ENCODE results near the gene GSTM3. TPM values are rescaled to one million over a fixed set of nuclear protein-coding genes. Genes with fewer than 3 reads are reported as not detected.
A peak's percentile ranks its signal among the peaks of the same experiment; 100 is the strongest.
"Not testable (repeated sequence)": the region's sequence is repeated elsewhere in the genome, so short reads cannot be mapped to it uniquely, and the experiment has no call there.

The GSTM3 gene
- total RNA-seq, 1 donor from 2014 or later = 18.5 TPM

DNA sequence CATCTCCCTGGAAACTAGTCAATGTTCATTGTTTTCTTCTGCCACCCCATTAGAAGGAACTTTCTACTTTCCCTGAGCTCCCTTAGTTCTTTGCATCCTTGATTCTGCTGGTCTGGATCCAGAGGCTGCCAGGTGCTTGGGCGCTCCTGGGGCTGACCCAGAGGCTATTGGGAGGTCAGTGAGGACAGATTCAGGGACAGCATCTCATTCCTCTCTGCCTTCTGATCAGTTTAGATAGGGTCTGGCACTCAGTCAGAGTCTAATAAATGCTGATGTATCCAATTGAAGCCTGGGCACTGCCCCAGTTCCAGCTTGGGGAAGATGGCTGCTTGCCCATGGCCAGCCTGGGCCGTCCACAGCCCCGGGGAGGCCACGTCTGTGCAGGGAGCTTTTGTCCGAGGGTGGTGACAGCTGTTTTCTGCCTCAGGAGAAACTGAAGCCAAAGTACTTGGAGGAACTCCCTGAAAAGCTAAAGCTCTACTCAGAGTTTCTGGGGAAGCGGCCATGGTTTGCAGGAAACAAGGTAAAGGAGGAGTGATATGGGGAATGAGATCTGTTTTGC lies 50.9 kb downstream of the GSTM3 start:
- no peaks in the 10 kb centered on the region for H3K9me3 ChIP-seq
- no peaks in the 10 kb centered on the region for H3K4me1 ChIP-seq
- DNase-seq = no peak
- TF ChIP-seq, protein P1, sequence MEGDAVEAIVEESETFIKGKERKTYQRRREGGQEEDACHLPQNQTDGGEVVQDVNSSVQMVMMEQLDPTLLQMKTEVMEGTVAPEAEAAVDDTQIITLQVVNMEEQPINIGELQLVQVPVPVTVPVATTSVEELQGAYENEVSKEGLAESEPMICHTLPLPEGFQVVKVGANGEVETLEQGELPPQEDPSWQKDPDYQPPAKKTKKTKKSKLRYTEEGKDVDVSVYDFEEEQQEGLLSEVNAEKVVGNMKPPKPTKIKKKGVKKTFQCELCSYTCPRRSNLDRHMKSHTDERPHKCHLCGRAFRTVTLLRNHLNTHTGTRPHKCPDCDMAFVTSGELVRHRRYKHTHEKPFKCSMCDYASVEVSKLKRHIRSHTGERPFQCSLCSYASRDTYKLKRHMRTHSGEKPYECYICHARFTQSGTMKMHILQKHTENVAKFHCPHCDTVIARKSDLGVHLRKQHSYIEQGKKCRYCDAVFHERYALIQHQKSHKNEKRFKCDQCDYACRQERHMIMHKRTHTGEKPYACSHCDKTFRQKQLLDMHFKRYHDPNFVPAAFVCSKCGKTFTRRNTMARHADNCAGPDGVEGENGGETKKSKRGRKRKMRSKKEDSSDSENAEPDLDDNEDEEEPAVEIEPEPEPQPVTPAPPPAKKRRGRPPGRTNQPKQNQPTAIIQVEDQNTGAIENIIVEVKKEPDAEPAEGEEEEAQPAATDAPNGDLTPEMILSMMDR (IDR thresholded peaks at IDR 0.05) = no peak
- no peak overlapping the region for H3K27ac ChIP-seq
- H3K4me3 ChIP-seq = no peak overlapping the region
- intact Hi-C loops (cut with DNase I) = no loop called here
- H3K36me3 ChIP-seq = no peaks in the 10 kb centered on the region
- ATAC-seq = no peak
- H3K27me3 ChIP-seq (ENCODE audit: low read depth) = no peaks in the 10 kb centered on the region

DNA sequence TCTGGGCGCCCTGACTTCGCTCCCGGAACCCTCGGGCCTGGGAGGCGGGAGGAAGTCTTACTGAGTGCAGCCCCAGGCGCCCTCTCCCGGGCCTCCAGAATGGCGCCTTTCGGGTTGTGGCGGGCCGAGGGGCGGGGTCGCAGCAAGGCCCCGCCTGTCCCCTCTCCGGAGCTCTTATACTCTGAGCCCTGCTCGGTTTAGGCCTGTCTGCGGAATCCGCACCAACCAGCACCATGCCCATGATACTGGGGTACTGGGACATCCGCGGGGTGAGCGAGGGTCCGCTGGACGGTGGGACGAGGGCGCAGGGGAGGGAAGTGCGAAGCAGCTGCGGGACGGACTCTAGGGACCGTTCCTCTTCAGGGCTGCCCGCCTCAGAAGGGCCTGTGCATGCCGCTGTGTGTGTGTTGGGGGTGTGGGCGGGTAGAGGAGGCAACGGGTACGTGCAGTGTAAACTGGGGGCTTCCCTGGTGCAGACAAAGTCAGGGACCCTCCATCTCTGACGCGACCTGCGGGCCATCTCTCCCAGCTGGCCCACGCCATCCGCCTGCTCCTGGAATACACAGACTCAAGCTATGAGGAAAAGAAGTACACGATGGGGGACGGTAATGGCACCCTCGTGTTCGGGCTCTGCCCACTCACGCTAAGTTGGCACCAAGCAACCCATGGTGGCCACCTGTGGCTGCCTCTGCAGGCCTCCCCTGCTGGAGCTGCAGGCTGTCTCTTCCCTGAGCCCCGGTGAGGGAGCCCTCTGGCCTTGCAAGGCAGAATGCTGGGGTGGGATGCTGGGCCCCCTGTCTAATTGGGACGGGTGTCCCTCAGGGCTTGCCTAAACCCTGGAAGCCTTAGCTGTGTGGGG lies 53.0 kb downstream of the GSTM3 start, which contains the start of gene GSTM1:
Gene GSTM1 (plus strand): TSS at position 177 of the 859 bp plus-strand sequence. CDS start 57 bp downstream, at position 234.
- Histone ChIP-seq H3K27me3 (ENCODE audit: low read depth) (no peaks in the 10 kb centered on the region), H3K9me3 (no peaks in the 10 kb centered on the region), H3K4me3 (no peak within 1 kb of the TSS), H3K36me3 (no peaks in the 10 kb centered on the region), H3K4me1 (no peaks in the 10 kb centered on the region), H3K27ac (no peak within 1 kb of the TSS)
- TF ChIP-seq, protein P1 (IDR thresholded peaks at IDR 0.05) = no peak
- intact Hi-C loops (cut with DNase I) = no loop called here
- ATAC-seq (peak in 1 of 2 donors; percentile 99), DNase-seq (no peak)

DNA sequence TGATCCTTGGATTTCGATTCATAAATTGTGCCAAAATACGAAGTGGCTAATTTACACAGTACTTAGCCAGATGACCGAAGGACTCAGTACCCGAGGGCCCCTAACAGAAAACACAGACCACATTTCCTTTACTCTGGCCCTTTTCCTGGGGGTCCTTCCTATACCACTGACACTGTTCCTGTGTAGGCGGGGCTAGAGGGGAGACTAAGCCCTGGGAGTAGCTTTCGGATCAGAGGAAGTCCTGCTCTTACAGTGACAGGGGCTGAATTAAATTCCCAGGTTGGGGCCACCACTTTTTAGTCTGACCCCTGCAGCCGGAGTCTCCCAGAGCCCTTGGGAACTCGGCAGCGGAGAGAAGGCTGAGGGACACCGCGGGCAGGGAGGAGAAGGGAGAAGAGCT lies 53.7 kb downstream of the GSTM3 start:
- DNase-seq; H3K27me3 ChIP-seq (ENCODE audit: low read depth); H3K9me3 ChIP-seq; H3K4me1 ChIP-seq; intact Hi-C loops (cut with DNase I); H3K36me3 ChIP-seq; H3K4me3 ChIP-seq; H3K27ac ChIP-seq: not testable (repeated sequence)
- peak in 1 of 2 donors; percentile 43 for ATAC-seq

DNA sequence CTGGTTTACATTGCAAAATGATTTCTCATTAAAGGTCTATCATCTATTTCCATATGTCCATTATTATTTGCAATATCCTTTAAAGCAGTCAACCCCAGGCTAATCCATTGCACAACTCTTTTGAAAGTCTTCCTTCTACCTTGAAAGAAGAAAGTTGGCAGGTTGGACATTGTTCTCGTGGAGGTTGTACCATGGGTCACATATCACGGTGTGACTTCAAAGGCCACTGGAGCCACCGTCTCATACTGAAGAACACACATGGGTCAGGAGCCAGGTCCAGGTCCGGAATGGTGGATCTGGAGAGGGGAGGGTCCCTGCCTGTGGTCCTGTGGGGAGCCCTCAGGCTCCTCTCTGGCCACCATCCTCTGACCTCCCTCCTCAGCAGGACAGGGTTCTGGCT lies 54.9 kb downstream of the GSTM3 start:
- H3K4me3 ChIP-seq; H3K27me3 ChIP-seq (ENCODE audit: low read depth); H3K4me1 ChIP-seq; H3K9me3 ChIP-seq; DNase-seq; H3K27ac ChIP-seq; intact Hi-C loops (cut with DNase I); ATAC-seq; H3K36me3 ChIP-seq: not testable (repeated sequence)

GRCh38 chr1:109685399-109685798 lies 55.4 kb downstream of the GSTM3 start:
- H3K4me1 ChIP-seq; H3K9me3 ChIP-seq; H3K36me3 ChIP-seq; DNase-seq; H3K4me3 ChIP-seq; H3K27ac ChIP-seq; H3K27me3 ChIP-seq (ENCODE audit: low read depth); intact Hi-C loops (cut with DNase I): not testable (repeated sequence)
- peak in 1 of 2 donors; percentile 22 for ATAC-seq

- H3K27ac ChIP-seq; ATAC-seq; H3K9me3 ChIP-seq; H3K4me1 ChIP-seq; H3K27me3 ChIP-seq (ENCODE audit: low read depth); H3K36me3 ChIP-seq; DNase-seq; intact Hi-C loops (cut with DNase I); H3K4me3 ChIP-seq: not testable (repeated sequence)
Observed at GRCh38 chr1:109684777-109685176, 56.1 kb downstream of the GSTM3 start.

Other genes starting within 250 kb of the GSTM3 start
- 15.1 TPM for gene CYB561D1, start 246.9 kb downstream of the GSTM3 start, total RNA-seq
- gene AMIGO1, start 231.3 kb downstream of the GSTM3 start, total RNA-seq = 9.1 TPM
- not detected for gene GPR61, start 201.2 kb downstream of the GSTM3 start, total RNA-seq
- gene GNAI3, start 192.4 kb downstream of the GSTM3 start, total RNA-seq = 6.7 TPM
- gene GNAT2, start 121.4 kb downstream of the GSTM3 start, total RNA-seq = not detected
- 55.9 TPM for gene AMPD2, start 121.2 kb downstream of the GSTM3 start, total RNA-seq
- gene GSTM4, start 84.9 kb downstream of the GSTM3 start, total RNA-seq = 15.7 TPM
- gene GSTM2, start 73.0 kb downstream of the GSTM3 start, total RNA-seq = 35.7 TPM
- not detected for gene GSTM1, start 53.2 kb downstream of the GSTM3 start, total RNA-seq
- gene GSTM5, start 28.8 kb downstream of the GSTM3 start, total RNA-seq = 11.7 TPM
- not detected for gene EPS8L3, start 22.9 kb upstream of the GSTM3 start, total RNA-seq
- 64.3 TPM for gene CSF1, start 169.8 kb upstream of the GSTM3 start, total RNA-seq
- gene AHCYL1, start 243.7 kb upstream of the GSTM3 start, total RNA-seq = 83.9 TPM